H1 (cell line): ENCODE data around the gene TFB1M. TPM values are rescaled to one million over a fixed set of nuclear protein-coding genes. Genes with fewer than 3 reads are reported as not detected.

ENCODE experiments used
- CHD7 ChIP-seq: fragments of 300-600 bp; sonication (generic); IDR thresholded peaks from 2 replicates; pipeline ENCODE4 v1.7.1; 2012; ENCODE audit warnings: low read length, moderate library complexity, mild to moderate bottlenecking, inconsistent platforms; ENCODE audit not compliant: insufficient replicate concordance
- GABPA ChIP-seq: IDR thresholded peaks from 2 replicates; pipeline ENCODE4 v1.6.1; 2011; ENCODE audit warnings: mild to moderate bottlenecking, low read length, moderate library complexity, borderline replicate concordance; ENCODE audit not compliant: insufficient read depth
- GTF2F1 ChIP-seq: IDR thresholded peaks from 2 replicates; pipeline ENCODE4 v1.6.1; 2012; ENCODE audit warnings: low read depth, low read length, improper control_type of control experiment, borderline replicate concordance
- HDAC6 ChIP-seq: IDR thresholded peaks from one replicate; pipeline ENCODE4 v1.7.1; 2012; ENCODE audit warnings: low read depth, mild to moderate bottlenecking, inconsistent platforms, low read length, moderate library complexity
- KDM1A ChIP-seq: fragments of 200-600, 300-600 bp; sonication (generic); IDR thresholded peaks from 2 replicates; pipeline ENCODE4 v1.7.1; 2016; ENCODE audit warnings: mild to moderate bottlenecking, low read length, borderline replicate concordance
- MAFK ChIP-seq: IDR thresholded peaks from 2 replicates; pipeline ENCODE4 v1.6.1; 2012; ENCODE audit warnings: low read depth, mild to moderate bottlenecking, improper control_type of control experiment, low read length
- NRF1 ChIP-seq: IDR thresholded peaks from 2 replicates; pipeline ENCODE4 v1.6.1; 2011; ENCODE audit warnings: mild to moderate bottlenecking, low read depth, low read length, improper control_type of control experiment
- RBBP5 ChIP-seq: IDR thresholded peaks from 2 replicates; pipeline ENCODE4 v1.7.1; 2012; ENCODE audit warnings: low read depth, mild to moderate bottlenecking, inconsistent platforms, low read length, moderate library complexity, borderline replicate concordance
- TAF7 ChIP-seq: optimal IDR thresholded peaks from 2 replicates; pipeline ENCODE3; 2011; ENCODE audit warnings: low read depth, mild to moderate bottlenecking, inconsistent platforms, low read length, moderate library complexity, borderline replicate concordance
- TCF12 ChIP-seq: IDR thresholded peaks from 2 replicates; pipeline ENCODE4 v1.6.1; 2011; ENCODE audit warnings: low read depth, mild to moderate bottlenecking, low read length
- USF2 ChIP-seq: IDR thresholded peaks from 2 replicates; pipeline ENCODE4 v1.6.1; 2011; ENCODE audit warnings: low read length, improper control_type of control experiment
- polyA plus RNA-seq, 7 experiments: library from polyadenylated mRNA; depleted of rRNA in 3 of 7; stranded (reverse) in 5 of 7; unstranded in 2 of 7; fragments of >200 nt in 5 of 7; fragments of 200-250 nt in 2 of 7; gene quantifications; 1 replicate in 5 of 7; 2 replicates in 1 of 7; 4 replicates in 1 of 7; pipeline versions ENCODE4 v1.2.1 to v1.2.3, GENCODE V29; 2011 to 2013; ENCODE audit warnings: missing spikeins in 2 of 7, mixed read lengths in 2 of 7
- total RNA-seq: library from RNA; stranded (reverse); fragmentation: NEBNext Ultra II Directional; extraction: Animal tissue kit (Norgen Biotek cat#: 25700); gene quantifications from 2 replicates; pipeline ENCODE4 v1.2.1, GENCODE V29; 2021

TFB1M gene
- total and polyA plus RNA-seq, 2 of the 8 experiments (the other 6 are each of a cell fraction or from before 2014, with no cell fraction given), result 28.2 to 49.4 TPM

GRCh38 chr6:155234167-155234566, 80.1 kb downstream of the TFB1M start (continued):
- TF ChIP-seq CHD7, result no peak
- TF ChIP-seq TCF12, result no peak
- TF ChIP-seq HDAC6, result no peak
- TF ChIP-seq TAF7, result no peak
- no peak for TF ChIP-seq RBBP5
- TF ChIP-seq GABPA, result no peak
- TF ChIP-seq MAFK, result no peak
- no peak for TF ChIP-seq KDM1A
- TF ChIP-seq NRF1, result no peak
- TF ChIP-seq USF2, result no peak
- TF ChIP-seq GTF2F1, result no peak
